Measurements from ENCODE around the gene TCF15. TPM values are rescaled to one million over a fixed set of nuclear protein-coding genes. Genes with fewer than 3 reads are reported as not detected.
"Not testable (repeated sequence)": the region's sequence is repeated elsewhere in the genome, so short reads cannot be mapped to it uniquely, and the experiment has no call there.

TCF15 gene
- total RNA-seq, 1 donor from 2014 or later = 0.07 TPM

DNA sequence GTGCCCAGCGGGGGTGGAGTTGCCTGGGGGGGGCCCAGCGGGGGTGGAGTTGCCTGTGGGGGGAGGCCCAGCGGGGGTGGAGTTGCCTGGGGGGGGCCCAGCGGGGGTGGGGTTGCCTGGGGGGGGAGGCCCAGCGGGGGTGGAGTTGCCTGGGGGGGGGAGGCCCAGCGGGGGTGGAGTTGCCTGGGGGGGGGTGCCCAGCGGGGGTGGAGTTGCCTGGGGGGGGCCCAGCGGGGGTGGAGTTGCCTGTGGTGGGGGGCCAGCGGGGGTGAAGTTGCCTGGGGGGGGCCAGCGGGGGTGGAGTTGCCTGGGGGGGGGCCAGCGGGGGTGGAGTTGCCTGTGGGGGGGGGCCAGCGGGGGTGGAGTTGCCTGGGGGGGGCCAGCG is 31.9 kb upstream of the TCF15 start:
- not testable (repeated sequence) for DNase-seq (ENCODE audit: low read depth, low spot score)

DNA sequence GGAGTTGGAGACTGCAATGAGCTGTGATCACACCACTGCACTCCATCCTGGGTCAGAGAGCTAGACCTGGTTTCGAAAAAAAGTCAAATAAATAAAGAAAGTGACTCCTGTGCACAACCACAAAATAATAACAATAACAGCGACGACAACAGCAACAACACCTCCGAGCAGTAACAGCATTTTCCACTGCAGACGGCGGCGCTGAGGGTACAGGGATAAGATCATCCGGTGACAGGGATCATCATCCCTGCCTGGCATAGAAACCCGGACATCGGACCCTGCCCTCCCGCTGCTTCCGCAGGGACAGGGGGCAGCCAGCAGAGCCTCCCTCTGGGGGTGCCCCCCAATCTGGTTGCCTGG is 31.4 kb upstream of the TCF15 start:
- DNase-seq (ENCODE audit: low read depth, low spot score) = no peak

DNA sequence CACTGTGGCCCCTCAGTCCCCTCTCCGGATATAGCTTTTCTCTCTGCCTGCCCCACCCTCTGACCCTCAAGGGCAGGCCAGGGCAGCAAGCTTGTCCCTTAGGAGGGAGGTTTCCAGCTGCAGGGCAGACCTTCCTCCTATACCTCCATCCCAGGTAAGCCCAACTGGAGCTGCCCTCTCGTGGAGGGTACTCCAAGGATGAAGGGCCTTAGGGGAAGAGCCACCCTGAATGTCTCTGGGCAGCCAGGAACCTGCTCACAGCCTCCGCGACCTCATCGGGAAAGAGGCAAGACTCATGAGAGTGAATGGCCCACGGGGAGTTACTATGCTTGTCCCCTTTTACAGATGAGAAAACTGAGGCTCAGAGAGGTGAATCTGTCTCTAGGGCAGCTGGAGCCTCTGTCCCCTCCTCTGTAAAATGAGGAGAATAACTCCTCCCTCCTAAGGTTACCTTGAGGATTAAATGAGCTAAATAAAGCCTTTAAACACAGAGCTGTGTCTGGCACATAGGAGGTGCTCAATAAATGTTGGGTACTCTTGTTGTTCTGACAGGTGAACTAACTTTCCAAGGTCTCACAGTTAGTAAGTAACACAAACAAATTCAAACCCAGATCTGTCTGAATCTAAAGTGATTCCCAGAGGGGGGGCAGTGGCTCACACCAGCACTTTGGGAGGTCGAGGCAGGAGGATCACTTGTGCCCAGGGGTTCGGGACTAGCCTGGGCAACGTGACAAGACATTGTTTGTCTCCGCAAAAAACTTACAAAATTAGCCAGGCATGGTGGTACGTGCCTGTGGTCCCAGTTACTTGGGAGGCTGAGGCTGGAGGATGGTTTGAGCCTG is 30.8 kb upstream of the TCF15 start:
- DNase-seq (ENCODE audit: low read depth, low spot score) = no peak

DNA sequence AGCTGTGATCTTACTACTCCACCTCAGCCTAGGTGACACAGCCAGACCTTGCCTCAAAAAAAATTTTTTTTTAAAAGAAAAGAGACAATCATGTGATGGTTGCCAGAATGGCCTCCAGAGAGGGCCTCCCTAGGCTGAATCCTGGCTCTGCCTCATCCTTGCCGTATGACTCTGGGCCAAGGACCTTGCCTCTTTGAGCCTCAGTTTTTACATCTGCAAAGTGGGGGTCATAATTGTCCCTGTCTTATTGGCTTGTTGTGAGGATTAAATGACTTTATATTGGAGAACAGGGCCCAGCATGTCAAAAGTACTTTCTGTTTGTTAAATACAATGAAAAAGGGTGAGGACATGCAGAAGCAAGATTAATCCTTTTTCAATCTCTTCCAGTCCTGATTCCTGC is 28.5 kb upstream of the TCF15 start:
- no peak for DNase-seq (ENCODE audit: low read depth, low spot score)

DNA sequence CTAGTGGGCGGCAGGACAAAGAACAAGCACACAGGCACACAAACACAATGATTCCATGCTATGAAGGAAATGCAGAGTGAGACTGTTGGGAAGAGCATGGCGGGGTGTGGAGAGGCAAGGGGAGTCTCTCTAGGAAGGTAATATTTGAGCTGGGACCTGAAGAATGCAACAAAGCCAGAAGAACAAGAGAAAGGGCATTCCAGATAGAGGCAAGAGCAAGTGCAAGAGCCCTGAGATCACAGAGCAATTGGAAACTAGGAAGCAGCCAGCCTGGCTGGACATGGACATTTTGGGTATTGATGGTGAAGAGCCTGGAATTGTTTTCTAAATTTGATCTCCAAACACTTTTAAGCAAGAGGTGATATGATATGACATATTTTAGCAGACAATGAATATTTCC is 27.4 kb upstream of the TCF15 start:
- no peak for DNase-seq (ENCODE audit: low read depth, low spot score)

DNA sequence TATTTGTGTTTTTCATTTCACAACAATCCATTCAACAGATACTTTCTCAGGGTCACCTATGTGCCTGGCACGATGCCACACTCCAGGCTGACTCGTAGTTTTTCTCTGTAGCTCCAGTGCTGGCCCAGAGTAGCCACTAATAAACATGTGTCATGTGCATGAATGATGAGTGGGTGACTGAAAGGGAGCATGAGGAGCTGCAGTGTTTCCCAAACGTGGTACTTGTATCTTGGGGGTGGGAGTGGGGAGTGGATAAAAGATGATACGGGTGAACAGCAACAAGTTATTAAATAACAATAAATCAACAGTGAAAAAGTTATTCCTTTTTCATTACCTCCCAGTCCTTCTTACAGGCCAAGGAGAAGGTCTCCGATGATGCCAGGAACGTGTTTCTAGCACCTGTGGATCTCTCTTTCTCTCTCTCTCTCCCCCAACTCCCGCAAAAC is 25.8 kb upstream of the TCF15 start:
- no peak for DNase-seq (ENCODE audit: low read depth, low spot score)

DNA sequence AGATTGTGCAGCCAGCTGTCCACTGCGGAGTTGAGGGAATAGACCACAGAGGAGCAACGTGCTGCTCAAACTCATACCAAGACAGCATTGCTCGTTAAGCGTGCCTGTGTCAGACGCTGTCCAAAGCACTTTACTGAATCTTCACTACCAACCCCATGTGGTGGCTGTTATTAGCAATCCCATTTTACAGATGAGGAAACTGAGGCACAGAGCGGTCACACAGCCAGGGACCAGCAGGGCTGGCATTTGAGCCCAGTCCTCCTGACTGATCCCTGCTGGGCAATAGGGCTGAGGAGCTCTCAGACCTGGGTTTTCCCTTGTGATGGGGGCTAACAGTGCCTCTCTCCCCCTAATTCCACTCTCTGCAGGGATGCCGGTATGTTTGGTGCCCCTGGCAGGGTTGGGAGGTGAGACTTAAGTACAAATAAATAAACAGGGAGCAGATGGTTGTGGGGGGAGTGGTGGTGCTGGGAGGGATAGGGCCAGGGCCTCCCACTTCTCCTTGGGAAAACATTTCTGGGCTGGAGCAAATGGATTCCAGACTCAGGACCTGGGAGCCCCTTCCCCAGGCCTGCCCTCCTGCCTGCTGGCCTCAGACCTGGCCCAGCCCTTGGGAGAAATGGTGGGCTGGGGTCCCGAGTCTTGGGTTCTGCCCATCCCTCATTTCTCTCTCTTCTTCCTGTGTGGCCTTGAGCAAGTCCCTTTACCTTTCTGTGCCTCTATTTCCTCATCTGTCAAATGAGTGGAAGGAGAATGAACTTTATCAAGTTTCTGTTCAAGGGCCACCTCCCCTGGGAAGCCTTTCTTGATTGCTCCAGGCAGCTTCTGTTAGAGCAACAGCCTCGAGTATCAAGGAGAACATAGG is 25.2 kb upstream of the TCF15 start:
- no peak for DNase-seq (ENCODE audit: low read depth, low spot score)

DNA sequence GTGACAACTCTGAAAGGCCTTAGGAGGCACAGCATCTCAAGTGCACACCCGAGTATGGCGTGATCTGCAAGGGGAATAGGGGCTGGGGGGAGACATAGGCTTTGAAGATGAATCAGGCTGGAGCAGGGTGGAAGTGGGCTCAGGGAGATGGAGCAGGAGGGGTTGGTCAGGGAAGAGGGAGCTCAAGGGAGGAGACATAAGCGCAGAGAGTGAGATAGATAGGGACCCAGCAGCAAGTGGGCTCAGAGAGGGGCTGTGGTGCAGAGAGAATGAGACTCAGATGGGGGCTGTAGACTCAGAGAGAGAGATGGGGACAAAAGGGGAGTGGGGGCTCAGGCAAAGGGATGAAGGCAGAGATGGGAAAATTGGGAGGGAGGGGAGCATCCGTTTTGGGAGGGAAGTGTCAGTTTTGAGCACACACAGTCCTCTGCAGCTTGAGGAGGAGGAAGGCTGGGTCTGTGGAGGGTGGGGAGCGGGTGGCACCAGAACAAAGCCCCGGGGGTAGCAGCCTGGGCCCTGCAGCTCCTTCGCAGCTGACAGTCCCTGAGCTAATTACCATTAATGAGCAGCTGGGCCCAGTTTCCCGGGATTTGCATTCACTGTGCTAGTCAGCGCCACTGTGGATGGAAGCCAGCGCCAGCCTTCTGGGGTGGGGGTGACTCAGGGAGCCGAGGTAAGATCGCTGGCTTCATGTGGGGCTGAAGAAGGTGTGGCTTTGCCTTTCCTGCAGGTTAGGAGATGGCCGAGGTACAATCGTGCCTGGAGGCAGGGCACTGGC is 24.2 kb upstream of the TCF15 start:
- DNase-seq (ENCODE audit: low read depth, low spot score) = no peak

DNA sequence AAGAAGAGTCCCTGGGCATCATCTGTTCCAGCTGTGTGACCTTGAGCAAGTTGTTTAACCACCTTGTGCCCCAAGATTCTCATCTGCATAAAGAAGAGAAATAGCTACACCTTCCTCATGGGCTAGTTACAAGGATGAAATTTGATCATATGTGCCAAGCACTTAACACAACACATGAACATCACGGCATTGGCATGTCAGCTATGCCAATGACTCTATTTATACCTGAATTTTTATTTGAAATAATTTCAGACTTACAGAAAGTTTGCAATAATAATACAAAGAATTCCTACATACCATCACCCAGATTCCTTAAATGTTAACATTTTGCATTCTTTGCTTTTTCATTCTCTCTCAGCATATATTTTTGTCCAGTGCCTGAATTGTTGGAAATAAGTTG is 21.0 kb upstream of the TCF15 start:
- DNase-seq (ENCODE audit: low read depth, low spot score) = no peak

DNA sequence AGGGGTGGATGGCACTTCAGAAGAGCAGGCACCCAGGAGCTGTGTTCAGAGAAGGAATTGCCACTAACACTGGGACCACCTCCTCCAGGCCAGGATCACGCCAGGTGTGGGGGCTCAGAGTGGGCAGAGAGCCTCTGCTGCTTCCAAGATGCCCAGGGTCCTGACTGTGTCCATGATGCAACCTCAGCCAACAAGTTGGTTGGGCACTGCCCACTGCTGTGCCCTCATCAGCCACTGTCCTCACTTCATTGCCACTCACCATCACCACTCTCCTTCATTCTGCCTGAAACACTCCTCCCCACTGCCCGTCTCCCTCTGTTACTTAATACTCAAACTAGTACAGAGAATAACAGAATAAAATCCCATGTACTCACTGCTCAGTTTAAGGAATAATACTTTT is 16.5 kb upstream of the TCF15 start:
- DNase-seq (ENCODE audit: low read depth, low spot score) = no peak

DNA sequence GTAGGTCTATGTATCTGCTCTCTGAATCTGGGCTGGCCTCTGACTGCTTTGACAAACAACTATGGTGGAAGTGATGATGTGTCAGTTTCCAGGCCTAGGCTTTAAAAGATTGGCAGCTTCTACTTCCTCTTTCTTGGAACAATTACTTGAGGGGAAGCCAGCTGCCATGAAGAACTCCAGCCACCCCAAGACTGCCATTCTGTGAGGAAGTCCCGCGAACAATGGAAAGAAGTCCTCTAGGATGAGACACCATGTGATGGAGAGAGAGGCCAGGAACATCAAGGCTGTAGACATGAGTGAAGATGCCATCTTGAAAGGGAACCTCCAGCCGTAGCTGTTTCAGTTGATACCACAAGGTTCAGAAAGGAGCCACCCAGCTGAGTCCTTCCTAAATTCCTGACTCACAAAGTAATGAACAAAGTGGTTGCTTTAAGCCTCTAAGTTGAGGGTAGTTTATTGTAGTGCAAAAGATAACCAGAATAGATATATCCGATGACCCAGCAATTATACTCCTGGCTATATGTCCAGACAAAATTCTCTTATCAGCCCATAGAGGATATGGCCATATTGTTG is 15.3 kb upstream of the TCF15 start:
- peak; percentile 15 for DNase-seq (ENCODE audit: low read depth, low spot score)

DNA sequence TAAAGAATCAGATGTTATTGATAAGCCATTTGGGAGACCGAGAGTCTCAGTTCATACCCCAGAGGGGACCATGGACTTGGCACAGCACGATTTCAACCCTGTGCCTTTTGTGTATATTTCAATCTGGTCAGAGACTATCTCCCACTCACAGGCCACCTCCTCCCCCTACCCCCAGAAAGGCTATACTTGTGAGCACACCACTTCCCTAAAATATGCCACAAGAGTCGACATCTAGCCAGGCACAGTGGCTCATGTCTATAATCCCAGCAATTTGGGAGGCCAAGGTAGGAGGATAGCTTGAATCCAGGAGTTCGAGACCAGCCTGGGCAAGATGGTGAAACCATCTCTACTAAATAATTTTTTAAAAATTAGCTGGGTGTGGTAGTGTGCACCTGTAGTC is 13.6 kb upstream of the TCF15 start:
- DNase-seq (ENCODE audit: low read depth, low spot score) = no peak

DNA sequence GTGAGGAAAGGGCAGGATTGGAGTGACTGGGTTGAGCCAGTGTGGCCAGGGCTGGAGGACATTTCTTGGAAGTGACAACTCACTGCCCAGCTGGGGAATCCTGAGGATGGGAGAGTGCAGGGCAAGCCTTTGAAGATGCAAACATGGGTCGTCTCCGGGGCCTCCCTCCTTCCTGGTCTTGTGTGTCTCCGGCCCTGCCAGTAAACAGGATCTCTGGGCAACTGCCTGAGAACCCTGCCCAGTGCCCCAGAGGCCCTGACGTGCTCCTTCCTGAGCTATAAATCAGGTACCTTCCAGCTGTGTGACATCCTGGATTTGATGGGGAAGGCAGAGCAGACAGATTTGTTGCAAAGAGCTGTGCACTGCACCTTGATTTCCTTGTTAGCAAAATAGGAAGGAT is 12.9 kb upstream of the TCF15 start:
- DNase-seq (ENCODE audit: low read depth, low spot score) = no peak

DNA sequence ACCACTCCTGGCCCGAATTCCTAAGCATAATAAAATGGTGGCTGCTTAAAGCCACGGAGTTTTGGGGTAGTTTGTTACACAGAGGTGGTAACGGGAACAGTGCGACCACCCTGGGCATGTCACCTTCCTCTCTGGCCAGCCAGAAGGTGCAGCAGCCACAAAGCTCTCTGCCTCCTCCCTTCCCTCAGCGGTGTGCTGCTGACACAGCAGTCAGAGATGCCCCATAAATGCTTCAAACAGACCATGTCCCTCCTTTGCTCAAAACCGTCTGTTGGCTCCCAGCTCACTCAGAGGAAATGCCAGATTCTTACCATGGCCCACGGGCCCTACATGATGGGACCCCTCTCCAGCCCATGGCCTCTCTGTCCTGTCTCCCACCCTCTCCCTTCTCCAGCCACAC is 12.1 kb upstream of the TCF15 start:
- no peak for DNase-seq (ENCODE audit: low read depth, low spot score)

DNA sequence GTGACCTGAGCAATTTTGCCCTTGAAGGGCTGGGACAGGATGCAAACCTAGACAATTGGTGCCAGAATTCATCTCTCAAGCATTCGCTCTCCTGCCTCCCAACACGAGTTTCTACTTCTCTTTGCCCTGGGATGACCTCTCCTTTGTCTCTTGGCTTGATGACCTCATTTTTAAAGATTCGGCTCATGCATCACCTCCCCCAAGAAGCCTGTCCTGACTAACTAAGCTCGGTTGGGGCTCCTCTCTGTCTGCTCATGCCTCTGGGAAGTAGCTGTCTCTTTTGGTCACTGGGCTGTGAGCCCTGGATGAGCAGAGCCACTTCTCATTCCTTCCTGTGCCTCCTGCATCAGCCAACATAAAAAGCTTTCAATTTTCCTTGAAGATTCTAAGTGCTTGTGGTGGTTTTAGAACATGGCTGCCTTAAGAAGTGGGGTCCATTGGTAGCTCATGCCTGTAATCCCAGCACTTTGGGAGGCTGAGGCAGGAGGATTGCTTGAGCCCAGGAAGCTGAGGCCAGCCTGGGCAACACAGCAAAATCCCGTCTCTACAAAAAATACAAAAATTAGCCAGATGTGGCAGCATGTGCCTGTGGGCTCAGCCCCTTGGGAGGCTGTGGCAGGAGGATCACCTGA is 11.1 kb upstream of the TCF15 start:
- DNase-seq (ENCODE audit: low read depth, low spot score) = no peak

DNA sequence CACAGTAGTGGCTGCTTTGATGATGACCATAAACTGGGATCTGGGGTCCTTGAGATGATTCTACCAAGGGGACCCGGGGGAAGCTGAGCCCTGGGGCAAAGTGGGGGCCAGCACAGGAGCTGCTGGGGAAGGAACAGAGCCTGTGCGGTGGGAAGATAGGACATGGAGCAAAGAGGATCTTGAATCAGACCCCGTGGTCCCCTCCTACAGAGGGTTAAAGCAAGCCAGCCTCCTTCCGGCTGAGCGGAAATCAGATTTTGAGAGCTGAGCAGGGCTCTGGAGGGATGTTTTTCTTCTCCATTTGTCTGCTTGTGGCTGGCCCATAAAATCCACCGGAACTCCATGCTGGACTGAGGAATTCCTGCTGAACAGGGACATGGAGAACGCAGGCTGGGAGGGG is 10.1 kb upstream of the TCF15 start:
- DNase-seq (ENCODE audit: low read depth, low spot score) = no peak

DNA sequence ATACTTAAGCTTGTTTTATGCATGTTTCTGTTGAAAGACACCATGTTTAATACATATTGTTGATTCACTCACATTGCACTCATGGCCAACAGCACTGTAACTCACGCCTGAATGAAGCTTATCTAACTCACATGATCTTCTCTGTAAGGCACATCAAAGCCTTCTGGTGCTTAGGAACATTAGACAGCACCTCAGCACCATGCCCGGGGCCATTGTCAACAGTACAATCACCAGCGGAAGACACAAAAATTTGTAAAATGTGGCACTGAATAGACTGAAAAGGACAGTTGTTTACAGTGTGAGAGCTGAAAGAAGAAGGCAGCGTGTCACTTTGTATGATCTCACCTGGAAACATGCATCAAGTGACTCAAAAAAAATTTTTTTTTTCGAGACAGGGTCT is 8.9 kb upstream of the TCF15 start:
- DNase-seq (ENCODE audit: low read depth, low spot score) = no peak

DNA sequence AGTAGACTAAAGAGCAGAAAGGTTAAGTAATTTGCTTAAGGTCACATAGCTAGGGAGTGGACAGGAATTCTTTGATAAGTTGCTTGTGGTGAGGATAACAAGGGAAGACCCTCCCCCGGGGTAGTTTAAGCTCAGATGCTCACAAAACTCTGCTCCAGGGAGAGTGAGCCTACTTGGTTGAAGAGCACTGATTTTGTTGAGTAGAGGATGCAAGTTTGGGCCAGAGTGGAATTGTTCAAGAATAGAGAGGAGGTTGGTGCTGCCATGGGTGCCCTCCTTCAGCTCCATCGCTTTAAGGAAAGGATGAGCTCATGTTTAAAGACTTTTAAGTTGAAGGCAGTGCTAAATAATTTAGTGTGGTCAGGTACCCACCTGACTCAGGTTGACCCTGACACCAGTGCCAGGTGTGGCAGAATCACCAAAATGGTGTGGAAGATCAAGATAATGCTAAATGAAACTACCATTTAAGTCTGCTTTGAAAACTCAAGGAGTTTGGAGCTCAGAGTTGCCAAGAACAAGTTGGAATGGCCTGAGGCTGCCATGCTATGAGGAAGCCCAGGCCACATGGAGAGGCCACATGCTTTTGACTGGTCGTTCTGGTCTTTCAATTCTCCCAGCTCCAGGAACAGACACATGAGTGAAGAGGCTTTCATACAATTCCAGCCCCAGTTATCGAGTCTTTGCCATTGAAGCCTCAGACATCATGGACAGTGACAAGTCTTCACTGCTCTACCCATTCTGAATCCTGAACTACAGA is 8.0 kb upstream of the TCF15 start:
- DNase-seq (ENCODE audit: low read depth, low spot score) = no peak

DNA sequence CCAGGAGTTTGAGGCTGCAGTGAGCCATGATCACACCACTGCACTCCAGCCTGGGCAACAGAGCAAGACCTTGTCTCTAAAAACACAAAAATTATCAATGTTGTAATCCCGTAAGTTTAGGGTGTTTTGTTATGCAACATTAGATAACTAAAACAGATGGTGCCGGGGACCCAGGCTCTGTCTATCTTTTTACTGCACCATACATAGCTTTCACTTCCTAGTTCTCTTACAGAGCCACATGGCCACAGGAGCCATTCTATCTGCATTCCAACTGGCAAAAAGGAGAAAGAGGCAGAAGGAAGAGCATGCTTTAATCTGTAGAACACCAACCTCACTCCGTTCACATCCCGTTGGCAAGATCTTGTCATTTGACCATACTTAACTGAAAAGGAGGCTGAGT is 5.4 kb upstream of the TCF15 start:
- DNase-seq (ENCODE audit: low read depth, low spot score) = no peak

DNA sequence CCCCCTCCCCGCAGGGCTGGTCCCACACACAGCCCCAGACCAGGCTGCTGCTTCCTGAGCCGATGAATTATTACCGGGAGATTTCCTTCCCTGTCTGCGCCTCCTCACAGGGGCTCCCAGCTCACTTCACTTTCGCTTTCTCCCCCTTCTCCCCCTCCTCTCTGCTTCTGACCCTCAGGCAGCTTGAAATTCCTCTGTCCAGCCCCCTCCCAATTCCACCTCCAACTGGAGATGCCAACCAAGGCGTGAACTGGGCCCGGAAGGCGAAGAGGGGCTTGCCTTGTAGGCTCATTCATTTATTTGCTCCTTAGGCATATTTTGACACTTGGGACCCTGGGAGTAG is 1.7 kb upstream of the TCF15 start:
- no peak for DNase-seq (ENCODE audit: low read depth, low spot score)

All from pulmonary artery endothelial cell (primary cell).